ENCODE measurements around the gene ETNK1. TPM values are rescaled to one million over a fixed set of nuclear protein-coding genes. Genes with fewer than 3 reads are reported as not detected.
"Not testable (repeated sequence)": the region's sequence is repeated elsewhere in the genome, so short reads cannot be mapped to it uniquely, and the experiment has no call there.

ETNK1 gene
- total RNA-seq, 1 donor from 2014 or later, result 23.3 TPM

DNA sequence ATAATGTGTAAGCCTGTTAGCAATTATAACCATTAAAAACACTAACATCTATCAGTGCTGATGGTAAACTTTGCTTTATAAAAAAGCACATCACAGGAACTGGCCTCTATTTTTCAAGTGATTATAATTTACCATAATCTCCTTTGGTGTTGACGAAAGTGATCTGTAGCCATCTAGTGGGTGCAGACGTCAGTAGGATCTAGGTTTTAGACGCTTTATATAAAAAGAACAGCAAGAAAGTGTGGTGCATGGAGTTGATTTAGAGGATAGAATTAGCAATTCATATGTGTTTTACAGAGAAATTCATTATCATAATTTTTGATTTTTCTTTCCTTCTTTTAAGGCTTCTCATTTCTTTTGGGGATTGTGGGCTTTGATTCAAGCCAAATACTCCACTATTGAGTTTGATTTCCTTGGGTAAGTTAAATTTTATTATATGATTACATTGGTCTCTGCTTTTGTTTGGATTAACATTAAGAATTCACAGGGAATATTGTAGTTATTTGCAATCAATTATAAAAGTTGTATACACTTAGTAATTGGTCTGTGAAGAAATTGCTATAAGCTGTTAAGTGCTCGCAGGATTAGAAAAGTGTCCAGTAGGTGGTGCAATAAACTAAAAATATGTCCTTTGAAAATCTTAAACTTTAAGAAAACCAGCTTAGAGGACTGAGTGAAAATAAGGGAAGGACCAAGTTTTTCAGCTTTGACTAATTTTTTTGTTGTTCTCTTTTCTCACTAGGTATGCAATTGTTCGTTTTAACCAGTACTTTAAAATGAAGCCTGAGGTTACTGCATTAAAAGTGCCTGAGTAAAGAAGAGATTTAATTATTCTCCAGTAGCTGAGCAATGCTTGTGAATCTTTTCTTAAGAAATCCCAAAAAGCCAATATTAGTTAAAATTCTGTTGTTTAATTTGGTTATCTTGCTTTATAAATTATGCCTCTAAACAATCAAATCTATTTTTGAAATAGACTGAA lies 59.5 kb downstream of the ETNK1 start:
- no peak for TF ChIP-seq POLR2AphosphoS5 (IDR thresholded peaks at IDR 0.05; ENCODE audit: insufficient read depth in 1 of 2, low read depth in 1 of 2)
- TF ChIP-seq POLR2A (IDR thresholded peaks at IDR 0.05), result no peak
- TF ChIP-seq CTCF (IDR thresholded peaks at IDR 0.05), result peak in 2 of 3 experiments; percentile 48 to 60
- Histone ChIP-seq H3K27ac (no peak overlapping the region), H3K9me3 (no peaks in the 10 kb centered on the region), H3K36me3 (peaks cover 0 to 4% of the 10 kb centered on the region in 2 donors), H3K4me3 (no peak overlapping the region), H3K27me3 (no peaks in the 10 kb centered on the region), H3K4me1 (no peaks in the 10 kb centered on the region)
- no peak for DNase-seq (ENCODE audit: extremely low spot score in 2 of 2)
- intact Hi-C loops (cut with DNase I), result no loop called here

DNA sequence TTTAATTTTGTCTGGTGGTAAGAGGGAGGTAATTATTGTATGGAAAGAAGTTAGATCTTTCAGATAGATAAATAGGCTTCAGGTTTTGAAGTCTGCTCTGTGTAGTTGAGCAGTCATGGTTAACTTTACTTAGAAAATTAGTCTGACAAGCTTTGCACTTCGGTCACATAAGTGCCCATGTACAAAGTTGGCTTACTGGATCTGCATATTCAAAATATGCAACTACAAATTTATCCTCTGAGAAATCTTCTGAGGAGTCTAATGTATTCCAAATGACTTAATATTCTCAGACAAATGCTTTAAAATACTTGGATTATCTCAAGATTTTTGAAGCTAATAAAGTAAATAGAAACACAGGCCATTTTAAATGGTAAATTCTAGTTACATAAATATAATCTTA lies 61.2 kb downstream of the ETNK1 start:
- Histone ChIP-seq H3K27me3 (no peaks in the 10 kb centered on the region), H3K4me1 (no peaks in the 10 kb centered on the region), H3K36me3 (no peaks in the 10 kb centered on the region), H3K4me3 (no peak overlapping the region), H3K27ac (no peak overlapping the region), H3K9me3 (no peaks in the 10 kb centered on the region)
- TF ChIP-seq POLR2AphosphoS5 (IDR thresholded peaks at IDR 0.05; ENCODE audit: insufficient read depth in 1 of 2, low read depth in 1 of 2), result no peak
- TF ChIP-seq POLR2A (IDR thresholded peaks at IDR 0.05), result no peak
- intact Hi-C loops (cut with DNase I), result no loop called here
- no peak for DNase-seq (ENCODE audit: extremely low spot score in 2 of 2)

GRCh38 chr12:22687361-22688076 lies 62.5 kb downstream of the ETNK1 start:
- Histone ChIP-seq H3K4me3 (no peak overlapping the region), H3K4me1 (no peaks in the 10 kb centered on the region), H3K27ac (no peak overlapping the region), H3K36me3 (no peaks in the 10 kb centered on the region), H3K9me3 (no peaks in the 10 kb centered on the region), H3K27me3 (no peaks in the 10 kb centered on the region)
- TF ChIP-seq POLR2A (IDR thresholded peaks at IDR 0.05) (no peak), POLR2AphosphoS5 (IDR thresholded peaks at IDR 0.05; ENCODE audit: insufficient read depth in 1 of 2, low read depth in 1 of 2) (no peak), CTCF (IDR thresholded peaks at IDR 0.05) (no peak)
- DNase-seq (ENCODE audit: extremely low spot score in 2 of 2), result no peak
- intact Hi-C loops (cut with DNase I), result no loop called here

- H3K27me3 ChIP-seq, result no peaks in the 10 kb centered on the region
- no peaks in the 10 kb centered on the region for H3K36me3 ChIP-seq
- H3K9me3 ChIP-seq, result no peaks in the 10 kb centered on the region
- no peaks in the 10 kb centered on the region for H3K4me1 ChIP-seq
- TF ChIP-seq POLR2A (IDR thresholded peaks at IDR 0.05), result no peak
- no peak for TF ChIP-seq POLR2AphosphoS5 (IDR thresholded peaks at IDR 0.05; ENCODE audit: insufficient read depth in 1 of 2, low read depth in 1 of 2)
- no peak for TF ChIP-seq CTCF (IDR thresholded peaks at IDR 0.05)
- DNase-seq (ENCODE audit: extremely low spot score in 2 of 2), result no peak
- intact Hi-C loops (cut with DNase I), result no loop called here
- no peak overlapping the region for H3K27ac ChIP-seq
- no peak overlapping the region for H3K4me3 ChIP-seq
Observed at GRCh38 chr12:22689876-22690275, 64.9 kb downstream of the ETNK1 start.

GRCh38 chr12:22691319-22691718 lies 66.3 kb downstream of the ETNK1 start:
- no peak for DNase-seq (ENCODE audit: extremely low spot score in 2 of 2)
- Histone ChIP-seq H3K9me3 (no peaks in the 10 kb centered on the region), H3K27me3 (no peaks in the 10 kb centered on the region), H3K4me1 (no peaks in the 10 kb centered on the region), H3K36me3 (no peaks in the 10 kb centered on the region), H3K27ac (no peak overlapping the region), H3K4me3 (no peak overlapping the region)
- no peak for TF ChIP-seq POLR2A (IDR thresholded peaks at IDR 0.05)
- TF ChIP-seq CTCF (IDR thresholded peaks at IDR 0.05), result no peak
- TF ChIP-seq POLR2AphosphoS5 (IDR thresholded peaks at IDR 0.05; ENCODE audit: insufficient read depth in 1 of 2, low read depth in 1 of 2), result no peak
- intact Hi-C loops (cut with DNase I), result no loop called here

- H3K27ac ChIP-seq; H3K9me3 ChIP-seq; H3K4me1 ChIP-seq; H3K4me3 ChIP-seq; DNase-seq (ENCODE audit: extremely low spot score in 2 of 2); H3K27me3 ChIP-seq; intact Hi-C loops (cut with DNase I); H3K36me3 ChIP-seq: not testable (repeated sequence)
Observed at GRCh38 chr12:22692467-22692866, 67.5 kb downstream of the ETNK1 start.
